OCI-LY7 (cell line): Measurements from ENCODE around the gene SERPINC1. TPM values are rescaled to one million over a fixed set of nuclear protein-coding genes. Genes with fewer than 3 reads are reported as not detected.

Source experiments
- BruUV-seq: library from RNA; stranded (reverse); fragments of 400-500 nt; replicated peaks from 2 replicates; lab custom pipeline; 2021; lab: Mats Ljungman, UMichigan
- CTCF ChIA-PET: fragments of 300-600 bp; sonication (Branson Sonifier 250); formaldehyde crosslinking; loops from one replicate; lab custom pipeline; 2022; ENCODE audit warnings: antibody characterized with exemption; ENCODE audit not compliant: unreplicated experiment; lab: Charles Lee
- POLR2A ChIA-PET: fragments of 300-600 bp; sonication (Branson Sonifier 250); formaldehyde crosslinking; loops from one replicate; lab custom pipeline; 2022; ENCODE audit warnings: antibody characterized with exemption; lab: Charles Lee
- DNase-seq: peaks from one replicate; pipeline ENCODE4 v3.0.0-alpha.2; 2015; ENCODE audit warnings: low spot score
- H2AFZ ChIP-seq: fragments of 200-600 bp; sonication (generic), shearing (Covaris generic); 2 replicates; pipeline ENCODE4 v1.6.1; 2014; ENCODE audit warnings: mild to moderate bottlenecking, antibody characterized with exemption, low read length, moderate library complexity
- H3K27ac ChIP-seq: fragments of 200-600 bp; sonication (generic); 2 replicates; pipeline ENCODE4 v1.5.1; 2014; ENCODE audit warnings: mixed run types, low read depth, mild to moderate bottlenecking, moderate library complexity, low read length, inconsistent platforms; ENCODE audit not compliant: poor library complexity, severe bottlenecking
- H3K36me3 ChIP-seq: fragments of 200-600 bp; sonication (generic); 2 replicates; pipeline ENCODE4 v1.6.1; 2014; ENCODE audit warnings: mild to moderate bottlenecking, antibody characterized with exemption, low read length, moderate library complexity, mixed read lengths; ENCODE audit not compliant: insufficient read depth
- H3K4me1 ChIP-seq: fragments of 200-600 bp; sonication (generic); 2 replicates; pipeline ENCODE4 v1.5.1; 2014; ENCODE audit warnings: mild to moderate bottlenecking, low read length; ENCODE audit not compliant: insufficient read depth, poor library complexity, severe bottlenecking
- H3K4me2 ChIP-seq: fragments of 200-600 bp; sonication (generic); 2 replicates; pipeline ENCODE4 v1.6.1; 2014; ENCODE audit warnings: mild to moderate bottlenecking, low read length
- H3K4me3 ChIP-seq: fragments of 200-600 bp; sonication (generic); 2 replicates; pipeline ENCODE4 v1.5.1; 2014; ENCODE audit warnings: mild to moderate bottlenecking, low read depth, low read length; ENCODE audit not compliant: poor library complexity, severe bottlenecking
- H3K79me2 ChIP-seq: fragments of 200-600 bp; sonication (generic); 2 replicates; pipeline ENCODE4 v1.6.1; 2016; ENCODE audit warnings: low read depth, mild to moderate bottlenecking, low read length, moderate library complexity, mixed read lengths; ENCODE audit not compliant: insufficient read depth
- H3K9me2 ChIP-seq: fragments of 200-600 bp; sonication (generic); 2 replicates; pipeline ENCODE4 v1.6.1; 2016; ENCODE audit warnings: mild to moderate bottlenecking, low read length, mixed read lengths; ENCODE audit not compliant: insufficient read depth
- H3K9me3 ChIP-seq: fragments of 200-600 bp; sonication (generic); 2 replicates; pipeline ENCODE4 v1.6.1; 2014; ENCODE audit warnings: mild to moderate bottlenecking, mixed run types, low read length, mixed read lengths
- H4K20me1 ChIP-seq: fragments of 200-600 bp; sonication (generic); 2 replicates; pipeline ENCODE4 v1.6.1; 2014; ENCODE audit warnings: mild to moderate bottlenecking, antibody characterized with exemption, low read length, moderate library complexity, mixed read lengths; ENCODE audit not compliant: insufficient read depth
- EZH2phosphoT487 ChIP-seq: fragments of 200-600 bp; sonication (generic); IDR thresholded peaks from 2 replicates; pipeline ENCODE4 v1.6.1; 2018; ENCODE audit warnings: low read depth, borderline replicate concordance, mild to moderate bottlenecking, mixed run types, antibody characterized with exemption, low read length, moderate library complexity, mixed read lengths
- intact Hi-C: fragments of 100-400 bp; cut with micrococcal nuclease; formaldehyde crosslinking; loops from one replicate; pipeline ENCODE4 v1.10.0; 2022; ENCODE audit not compliant: unreplicated experiment
- total RNA-seq, 2 experiments: library from RNA; depleted of rRNA in 1 of 2; stranded (reverse); fragments of >200 nt in 1 of 2; shearing (Covaris generic) in 1 of 2; gene quantifications; 2 replicates each; pipeline ENCODE4 v1.2.3, GENCODE V29; 2014 to 2022
- TF ChIP-seq, protein P1 (sequence below): fragments of 200-600 bp; sonication (generic); conservative IDR thresholded peaks from 2 replicates; pipeline ENCODE4 v1.5.1; 2014; ENCODE audit warnings: mild to moderate bottlenecking, antibody characterized with exemption, low read length, moderate library complexity, mixed read lengths

The SERPINC1 gene
- total RNA-seq, 2 experiments from 2014 or later = not detected

DNA sequence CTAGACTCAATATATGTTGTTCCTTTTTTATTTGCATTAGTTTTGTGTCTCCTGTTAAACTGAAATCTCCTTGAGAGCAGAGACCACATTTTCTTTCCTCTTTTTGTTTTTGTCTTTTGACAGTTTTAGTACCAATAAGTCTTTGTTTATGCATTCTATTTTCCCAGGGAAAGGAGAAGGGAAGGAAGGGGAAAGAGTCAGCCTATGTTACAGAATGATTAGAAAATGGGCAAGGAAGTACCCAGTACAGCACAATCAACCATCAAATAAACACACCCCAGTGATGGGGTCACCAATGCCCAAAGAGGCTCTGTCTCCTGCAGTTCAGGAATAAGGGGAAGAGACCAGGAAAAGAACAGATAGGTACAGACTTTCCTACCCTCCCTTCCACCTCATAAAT is 38.9 kb downstream of the SERPINC1 start:
- Histone ChIP-seq H4K20me1 (no peaks in the 10 kb centered on the region), H2AFZ (no peak overlapping the region), H3K9me2 (no peaks in the 10 kb centered on the region), H3K4me3 (no peak overlapping the region), H3K27ac (no peak overlapping the region), H3K4me2 (no peak overlapping the region), H3K9me3 (no peaks in the 10 kb centered on the region), H3K79me2 (no peaks in the 10 kb centered on the region), H3K4me1 (no peaks in the 10 kb centered on the region), H3K36me3 (peaks cover 40% of the 10 kb centered on the region)
- ChIA-PET POLR2A (interaction anchor here (0.5 kb wide), 1 partner anchor 179 kb away, joined by 4 read pairs; no protein-coding TSS in a partner anchor), CTCF (no interaction called here)
- BruUV-seq = no TSS peak
- no peak for TF ChIP-seq EZH2phosphoT487
- TF ChIP-seq, protein P1, sequence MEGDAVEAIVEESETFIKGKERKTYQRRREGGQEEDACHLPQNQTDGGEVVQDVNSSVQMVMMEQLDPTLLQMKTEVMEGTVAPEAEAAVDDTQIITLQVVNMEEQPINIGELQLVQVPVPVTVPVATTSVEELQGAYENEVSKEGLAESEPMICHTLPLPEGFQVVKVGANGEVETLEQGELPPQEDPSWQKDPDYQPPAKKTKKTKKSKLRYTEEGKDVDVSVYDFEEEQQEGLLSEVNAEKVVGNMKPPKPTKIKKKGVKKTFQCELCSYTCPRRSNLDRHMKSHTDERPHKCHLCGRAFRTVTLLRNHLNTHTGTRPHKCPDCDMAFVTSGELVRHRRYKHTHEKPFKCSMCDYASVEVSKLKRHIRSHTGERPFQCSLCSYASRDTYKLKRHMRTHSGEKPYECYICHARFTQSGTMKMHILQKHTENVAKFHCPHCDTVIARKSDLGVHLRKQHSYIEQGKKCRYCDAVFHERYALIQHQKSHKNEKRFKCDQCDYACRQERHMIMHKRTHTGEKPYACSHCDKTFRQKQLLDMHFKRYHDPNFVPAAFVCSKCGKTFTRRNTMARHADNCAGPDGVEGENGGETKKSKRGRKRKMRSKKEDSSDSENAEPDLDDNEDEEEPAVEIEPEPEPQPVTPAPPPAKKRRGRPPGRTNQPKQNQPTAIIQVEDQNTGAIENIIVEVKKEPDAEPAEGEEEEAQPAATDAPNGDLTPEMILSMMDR = no peak
- DNase-seq = no peak
- intact Hi-C loops = no loop called here

- Histone ChIP-seq H3K4me3 (no peak overlapping the region), H3K27ac (no peak overlapping the region), H3K36me3 (peaks cover 50% of the 10 kb centered on the region), H3K4me1 (peaks cover under 1% of the 10 kb centered on the region), H3K79me2 (peaks cover 3% of the 10 kb centered on the region; the same call in 1 of the 2 replicates), H4K20me1 (no peaks in the 10 kb centered on the region), H3K9me3 (no peaks in the 10 kb centered on the region), H2AFZ (no peak overlapping the region), H3K9me2 (no peaks in the 10 kb centered on the region), H3K4me2 (no peak overlapping the region)
- ChIA-PET CTCF (no interaction called here), POLR2A (interaction anchor here (0.6 kb wide), 1 partner anchor 1000 kb away, joined by 5 read pairs; no protein-coding TSS in a partner anchor)
- intact Hi-C loops = no loop called here
- DNase-seq = no peak
- no TSS peak for BruUV-seq
- TF ChIP-seq, protein P1 = no peak
- no peak for TF ChIP-seq EZH2phosphoT487
Observed at GRCh38 chr1:173876732-173877131, 40.4 kb downstream of the SERPINC1 start.

GRCh38 chr1:173871500-173871899 is 45.6 kb downstream of the SERPINC1 start:
- ChIA-PET CTCF (no interaction called here), POLR2A (interaction anchor here (0.6 to 2.5 kb wide), 2 partner anchors 14 to 189 kb away, joined by 4 to 6 read pairs; no protein-coding TSS in a partner anchor)
- H3K4me1 ChIP-seq = peaks cover 26% of the 10 kb centered on the region
- H2AFZ ChIP-seq = peak overlapping the region; percentile 62; the same call in 1 of the 2 replicates
- no TSS peak for BruUV-seq
- no peaks in the 10 kb centered on the region for H3K9me3 ChIP-seq
- peak; percentile 29 for DNase-seq
- H3K36me3 ChIP-seq = peaks cover 57% of the 10 kb centered on the region
- peak overlapping the region; percentile 96 for H3K4me2 ChIP-seq
- peaks cover 44% of the 10 kb centered on the region for H3K79me2 ChIP-seq
- peak overlapping the region; percentile 98 for H3K4me3 ChIP-seq
- peak overlapping the region; percentile 91 for H3K27ac ChIP-seq
- H3K9me2 ChIP-seq = no peaks in the 10 kb centered on the region
- TF ChIP-seq EZH2phosphoT487 = no peak
- TF ChIP-seq, protein P1 = 0 out of 2 replicates have a peak, but pooled peaks have one; percentile 35
- intact Hi-C loops = no loop called here
- peaks cover 5% of the 10 kb centered on the region; the same call in 1 of the 2 replicates for H4K20me1 ChIP-seq
